WERI-Rb-1 (cell line): ENCODE data around the gene GPX4.
"Not testable (repeated sequence)": the region's sequence is repeated elsewhere in the genome, so short reads cannot be mapped to it uniquely, and the experiment has no call there.

Source experiments
- DNase-seq: peaks from one replicate; pipeline ENCODE4 v3.0.0-alpha.2; 2020
- H3K27ac ChIP-seq: fragments of 250-450 bp; sonication (Bioruptor Pico); 2 replicates; pipeline ENCODE4 v1.5.1; 2020; ENCODE audit warnings: mild to moderate bottlenecking, moderate library complexity
- H3K27me3 ChIP-seq: fragments of 250-450 bp; sonication (Bioruptor Pico); 2 replicates; pipeline ENCODE4 v1.5.1; 2021; ENCODE audit warnings: mild to moderate bottlenecking, low read depth, moderate library complexity; ENCODE audit not compliant: insufficient read depth, severe bottlenecking
- H3K36me3 ChIP-seq: fragments of 250-450 bp; sonication (Bioruptor Pico); 2 replicates; pipeline ENCODE4 v1.5.1; 2020; ENCODE audit warnings: mild to moderate bottlenecking, moderate library complexity
- H3K4me3 ChIP-seq: 2 replicates; pipeline ENCODE4 v1.5.1; 2011; ENCODE audit warnings: low read depth, mild to moderate bottlenecking, control low read depth, low read length
- H3K9me3 ChIP-seq: fragments of 250-450 bp; sonication (Bioruptor Pico); 2 replicates; pipeline ENCODE4 v1.5.1; 2021; ENCODE audit warnings: mild to moderate bottlenecking, moderate library complexity; ENCODE audit not compliant: severe bottlenecking
- CTCF ChIP-seq: IDR thresholded peaks from 2 replicates; pipeline ENCODE4 v1.5.1; 2011; ENCODE audit warnings: low read depth, mild to moderate bottlenecking, control low read depth, inconsistent platforms, low read length

The GPX4 gene

GRCh38 chr19:1111641-1112267 is 8.0 kb downstream of the GPX4 start:
- no peaks in the 10 kb centered on the region for H3K27me3 ChIP-seq
- no peak overlapping the region for H3K27ac ChIP-seq
- TF ChIP-seq CTCF, result no peak
- no peak for DNase-seq
- no peaks in the 10 kb centered on the region for H3K9me3 ChIP-seq
- peaks cover 32% of the 10 kb centered on the region for H3K36me3 ChIP-seq
- H3K4me3 ChIP-seq, result no peak overlapping the region

DNA sequence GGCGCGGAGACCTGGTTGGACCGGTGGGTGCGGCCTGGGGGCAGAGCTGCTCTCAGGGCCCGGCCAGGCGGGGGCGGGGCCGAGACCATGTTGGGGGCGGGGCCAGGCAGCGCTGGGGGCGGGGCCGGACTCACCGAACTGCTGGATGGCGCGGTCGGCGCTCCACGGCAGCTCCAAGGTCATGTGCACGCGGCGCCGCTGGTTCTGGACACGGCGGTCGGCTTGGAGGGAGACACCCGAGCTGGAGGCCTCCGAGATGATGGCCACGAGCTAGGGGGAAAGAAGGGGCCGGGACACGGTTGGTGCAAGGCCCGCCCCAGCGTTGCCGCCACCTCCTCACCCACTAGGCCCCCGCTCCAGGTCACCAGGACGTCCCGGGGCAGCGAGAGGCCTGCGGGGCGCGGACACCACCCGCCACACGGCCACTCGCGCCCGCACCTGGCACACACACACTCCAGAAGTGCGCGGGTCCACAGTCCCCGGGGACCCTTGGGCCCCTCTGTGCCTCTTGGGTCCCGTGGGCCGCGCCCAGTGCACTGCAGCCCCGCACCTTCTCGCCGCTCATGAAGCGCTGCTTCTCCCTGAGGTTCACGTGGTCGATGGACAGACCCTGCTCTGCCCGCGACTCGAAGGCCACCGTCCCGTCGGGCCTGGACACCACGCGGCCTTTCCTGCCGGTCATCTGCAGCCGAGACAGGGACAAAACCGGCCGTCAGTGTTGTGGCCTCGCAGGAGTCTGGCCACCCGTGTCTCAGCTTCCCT is 8.7 kb downstream of the GPX4 start:
- Histone ChIP-seq H3K4me3 (no peak overlapping the region), H3K9me3 (no peaks in the 10 kb centered on the region), H3K36me3 (peaks cover 28% of the 10 kb centered on the region), H3K27me3 (no peaks in the 10 kb centered on the region), H3K27ac (peak overlapping the region; percentile 37; the same call in 1 of the 2 replicates)
- no peak for TF ChIP-seq CTCF
- no peak for DNase-seq

GRCh38 chr19:1113030-1113985 is 9.5 kb downstream of the GPX4 start:
- H3K36me3 ChIP-seq, result peaks cover 25% of the 10 kb centered on the region
- peak; percentile 98 for DNase-seq
- H3K27ac ChIP-seq, result peak overlapping the region; percentile 62

GRCh38 chr19:1113986-1114483 is 10.2 kb downstream of the GPX4 start:
- DNase-seq, result no peak
- Histone ChIP-seq H3K9me3 (no peaks in the 10 kb centered on the region), H3K27me3 (no peaks in the 10 kb centered on the region), H3K4me3 (no peak overlapping the region), H3K36me3 (peaks cover 20% of the 10 kb centered on the region), H3K27ac (peak overlapping the region; percentile 62)
- no peak for TF ChIP-seq CTCF

More at GRCh38 chr19:1113030-1113985, 9.5 kb downstream of the GPX4 start:
- Histone ChIP-seq H3K9me3 (no peaks in the 10 kb centered on the region), H3K27me3 (no peaks in the 10 kb centered on the region), H3K4me3 (no peak overlapping the region)
- peak; percentile 98 for TF ChIP-seq CTCF

DNA sequence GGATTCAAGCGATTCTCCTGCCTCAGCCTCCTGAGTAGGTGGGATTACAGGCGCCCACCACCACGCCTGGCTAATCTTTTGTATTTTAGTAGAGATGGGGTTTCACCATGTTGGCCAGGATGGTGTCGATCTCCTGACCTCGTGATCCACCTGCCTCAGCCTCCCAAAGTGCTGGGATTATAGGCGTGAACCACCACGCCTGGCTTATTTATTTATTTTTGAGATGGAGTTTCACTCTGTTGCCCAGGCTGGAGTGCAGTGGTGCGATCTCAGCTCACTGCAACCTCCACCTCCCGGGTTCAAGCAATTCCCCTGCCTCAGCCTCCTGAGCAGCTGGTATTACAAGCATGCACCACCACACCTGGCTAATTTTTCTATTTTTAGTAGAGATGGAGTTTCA is 10.9 kb downstream of the GPX4 start:
- not testable (repeated sequence) for H3K27ac ChIP-seq, H3K9me3 ChIP-seq, H3K4me3 ChIP-seq, H3K27me3 ChIP-seq, DNase-seq
- peaks cover 17% of the 10 kb centered on the region for H3K36me3 ChIP-seq
